HEK293T (cell line): Measurements from ENCODE around the gene ACTRT3.

ENCODE experiments used
- ARNT ChIP-seq: fragments of 450-650 bp; IDR thresholded peaks from 2 replicates; pipeline ENCODE4 v1.6.1; 2017; ENCODE audit warnings: mild to moderate bottlenecking
- BHLHE40 ChIP-seq: fragments of 450-650 bp; IDR thresholded peaks from 2 replicates; pipeline ENCODE4 v1.6.1; 2016; ENCODE audit warnings: mild to moderate bottlenecking, moderate library complexity, borderline replicate concordance
- ELF4 ChIP-seq: fragments of 450-650 bp; IDR thresholded peaks from 2 replicates; pipeline ENCODE4 v1.6.1; 2017; ENCODE audit warnings: antibody characterized with exemption
- FOXA1 ChIP-seq: fragments of 450-650 bp; IDR thresholded peaks from 2 replicates; pipeline ENCODE4 v1.6.1; 2016; ENCODE audit warnings: mild to moderate bottlenecking
- FOXK2 ChIP-seq: fragments of 450-650 bp; IDR thresholded peaks from 2 replicates; pipeline ENCODE4 v1.6.1; 2016; ENCODE audit warnings: mild to moderate bottlenecking
- FOXM1 ChIP-seq: fragments of 450-650 bp; IDR thresholded peaks from 2 replicates; pipeline ENCODE4 v1.6.1; 2017; ENCODE audit warnings: mild to moderate bottlenecking, borderline replicate concordance
- L3MBTL2 ChIP-seq: fragments of 450-650 bp; conservative IDR thresholded peaks from 2 replicates; pipeline ENCODE4 v1.6.1; 2016; ENCODE audit warnings: mild to moderate bottlenecking
- NFRKB ChIP-seq: fragments of 450-650 bp; IDR thresholded peaks from 2 replicates; pipeline ENCODE4 v1.6.1; 2016; ENCODE audit warnings: mild to moderate bottlenecking, moderate library complexity
- SP1 ChIP-seq: fragments of 450-650 bp; IDR thresholded peaks from 2 replicates; pipeline ENCODE4 v1.6.1; 2017
- SUZ12 ChIP-seq: fragments of 450-650 bp; IDR thresholded peaks from 2 replicates; pipeline ENCODE4 v1.6.1; 2016; ENCODE audit warnings: mild to moderate bottlenecking
- TARDBP ChIP-seq: fragments of 450-650 bp; IDR thresholded peaks from 2 replicates; pipeline ENCODE4 v1.6.1; 2016
- ZNF384 ChIP-seq: fragments of 450-650 bp; IDR thresholded peaks from 2 replicates; pipeline ENCODE4 v1.6.1; 2016

DNA sequence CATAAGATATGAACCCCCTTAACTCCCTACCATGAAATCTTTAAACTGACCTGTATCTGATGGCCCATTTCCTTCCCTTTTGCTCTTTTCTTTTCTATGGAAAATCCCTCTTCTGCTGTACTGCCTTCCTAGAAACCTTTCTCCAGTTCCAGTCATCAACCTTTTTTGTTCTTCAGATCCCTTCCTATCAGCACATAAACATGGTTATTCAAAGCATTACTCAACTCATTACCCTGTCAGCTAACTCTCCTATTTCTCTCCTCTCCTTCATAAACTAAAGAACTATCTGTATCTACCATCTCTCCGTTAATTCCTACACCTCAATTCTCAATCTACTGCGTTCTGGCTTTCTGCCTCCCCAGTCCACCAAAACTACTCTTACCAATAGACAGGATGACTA is 17.5 kb downstream of the ACTRT3 start:
- TF ChIP-seq TARDBP, result no peak
- no peak for TF ChIP-seq FOXK2
- no peak for TF ChIP-seq FOXM1
- no peak for TF ChIP-seq FOXA1
- no peak for TF ChIP-seq ELF4
- no peak for TF ChIP-seq ZNF384
- TF ChIP-seq SP1, result no peak
- TF ChIP-seq L3MBTL2, result no peak
- TF ChIP-seq SUZ12, result no peak
- TF ChIP-seq NFRKB, result no peak
- TF ChIP-seq BHLHE40, result no peak
- TF ChIP-seq ARNT, result no peak
